SJSA1 (cell line): Measurements from ENCODE around the gene PDE6C. TPM values are rescaled to one million over a fixed set of nuclear protein-coding genes. Genes with fewer than 3 reads are reported as not detected.
A peak's percentile ranks its signal among the peaks of the same experiment; 100 is the strongest.

Source experiments
- DNase-seq, 2 experiments: peaks; one replicate each; pipeline ENCODE4 v3.0.0-alpha.2; 2015 to 2020; ENCODE audit warnings: low spot score in 2 of 2, low read depth in 1 of 2
- H3K27ac ChIP-seq: fragments of 250-450 bp; sonication (Bioruptor Pico); 2 replicates; pipeline ENCODE4 v1.5.1; 2020; ENCODE audit warnings: mild to moderate bottlenecking, moderate library complexity
- H3K27me3 ChIP-seq: fragments of 250-450 bp; sonication (Bioruptor Pico); replicated peaks from 2 replicates; pipeline ENCODE4 v1.5.1; 2020; ENCODE audit warnings: mild to moderate bottlenecking, moderate library complexity
- H3K36me3 ChIP-seq: fragments of 250-450 bp; sonication (Bioruptor Pico); 2 replicates; pipeline ENCODE4 v1.5.1; 2020; ENCODE audit warnings: mild to moderate bottlenecking
- H3K4me1 ChIP-seq: fragments of 250-450 bp; sonication (Bioruptor Pico); replicated peaks from 2 replicates; pipeline ENCODE4 v1.6.1; 2021; ENCODE audit warnings: mild to moderate bottlenecking
- H3K4me3 ChIP-seq: fragments of 250-450 bp; sonication (Bioruptor Pico); 2 replicates; pipeline ENCODE4 v1.5.1; 2020; ENCODE audit warnings: mild to moderate bottlenecking
- H3K9me3 ChIP-seq: fragments of 250-450 bp; sonication (Bioruptor Pico); replicated peaks from 2 replicates; pipeline ENCODE4 v1.5.1; 2020; ENCODE audit warnings: mild to moderate bottlenecking
- total RNA-seq: library from RNA; depleted of rRNA; stranded (reverse); fragments of >200 nt; shearing (Covaris generic); gene quantifications from 2 replicates; pipeline ENCODE4 v1.2.3, GENCODE V29; 2014

Gene PDE6C
- total RNA-seq, 1 experiment from 2014 or later: not detected

DNA sequence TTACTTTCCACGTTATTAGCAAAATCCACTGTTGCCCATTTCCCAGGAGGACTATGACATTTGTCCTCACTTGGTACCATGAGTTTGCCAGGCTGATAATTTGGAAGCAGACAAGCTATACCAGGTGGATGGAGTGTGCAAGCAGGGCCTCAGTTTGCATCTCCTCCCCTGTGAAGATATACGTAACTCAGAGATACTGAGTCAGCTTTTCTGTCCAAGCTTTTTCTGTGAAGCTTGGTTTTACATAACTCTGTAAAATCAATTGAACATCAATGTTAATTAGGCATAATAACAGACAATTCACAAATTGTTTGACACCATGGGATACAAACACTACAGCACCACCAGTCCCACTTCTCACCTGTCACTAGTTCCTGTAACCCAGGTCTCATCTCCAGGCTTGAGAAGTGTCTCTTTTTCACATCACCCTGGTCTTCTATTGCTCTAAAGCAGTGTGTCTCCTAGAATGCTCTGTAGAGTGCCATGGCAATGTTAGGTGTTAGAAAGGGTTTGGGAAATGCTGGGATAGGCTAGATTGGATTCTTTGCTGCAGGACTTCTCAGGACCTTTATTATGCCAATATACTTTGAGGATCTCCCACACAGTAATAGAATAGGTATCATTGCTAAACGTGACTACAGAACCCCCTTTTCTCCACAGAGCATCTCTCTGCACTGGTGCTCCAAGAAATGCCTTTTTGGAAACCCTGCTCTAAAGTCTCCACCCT lies 32.2 kb upstream of the PDE6C start:
- 0 out of 2 replicates have a peak, but pooled peaks cover 2% of the 10 kb centered on the region for H3K9me3 ChIP-seq

DNA sequence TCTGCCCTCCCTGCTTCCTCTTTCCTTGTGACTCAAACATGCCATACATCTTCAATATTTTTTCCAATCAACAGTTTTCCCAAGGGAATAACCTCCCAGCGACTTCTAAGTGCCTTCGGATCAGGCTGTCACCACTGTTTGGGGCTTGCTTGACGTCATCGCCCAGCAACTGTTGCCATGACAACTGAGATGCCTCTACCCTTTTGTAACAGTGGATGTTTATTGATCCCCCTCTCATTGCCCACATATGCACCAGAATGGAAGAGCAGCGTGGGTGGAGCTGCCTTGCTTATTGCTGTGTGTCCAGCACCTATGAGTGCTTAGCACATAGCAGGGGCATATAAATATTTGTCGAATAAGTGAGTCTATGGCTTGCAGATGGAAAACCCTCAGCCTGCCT lies 31.5 kb upstream of the PDE6C start:
- Histone ChIP-seq H3K27ac (no peak overlapping the region), H3K4me3 (no peak overlapping the region), H3K9me3 (0 out of 2 replicates have a peak, but pooled peaks cover 2% of the 10 kb centered on the region), H3K36me3 (no peaks in the 10 kb centered on the region), H3K27me3 (no peaks in the 10 kb centered on the region), H3K4me1 (peaks cover 10% of the 10 kb centered on the region)
- DNase-seq: peak in 1 of 2 experiments; percentile 18

More for the DNA sequence above, 32.2 kb upstream of the PDE6C start:
- peaks cover 10% of the 10 kb centered on the region for H3K4me1 ChIP-seq
- DNase-seq: no peak
- no peak overlapping the region for H3K27ac ChIP-seq
- H3K27me3 ChIP-seq: no peaks in the 10 kb centered on the region
- no peak overlapping the region for H3K4me3 ChIP-seq
- no peaks in the 10 kb centered on the region for H3K36me3 ChIP-seq

DNA sequence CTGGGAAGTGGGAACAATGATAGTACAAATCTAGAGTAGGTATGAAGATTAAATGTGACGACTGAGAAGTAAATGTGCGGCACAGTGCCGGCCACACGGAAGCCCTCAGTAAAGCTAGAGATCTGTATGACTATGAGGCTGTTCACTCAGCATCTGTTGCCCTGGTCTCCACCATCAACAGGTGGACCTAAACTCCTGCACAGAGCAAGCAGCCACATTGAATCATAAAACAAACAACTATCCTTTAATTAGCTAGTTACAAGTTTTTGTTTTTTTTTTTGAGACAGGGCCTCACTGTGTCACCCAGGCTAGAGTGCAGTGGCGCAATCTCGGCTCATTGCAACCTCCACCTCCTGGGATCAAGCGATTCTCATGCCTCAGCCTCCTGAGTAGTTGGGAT lies 27.9 kb upstream of the PDE6C start:
- Histone ChIP-seq H3K4me3 (no peak overlapping the region), H3K27me3 (no peaks in the 10 kb centered on the region), H3K36me3 (no peaks in the 10 kb centered on the region), H3K27ac (no peak overlapping the region), H3K4me1 (no peaks in the 10 kb centered on the region), H3K9me3 (0 out of 2 replicates have a peak, but pooled peaks cover 2% of the 10 kb centered on the region)
- DNase-seq: no peak

DNA sequence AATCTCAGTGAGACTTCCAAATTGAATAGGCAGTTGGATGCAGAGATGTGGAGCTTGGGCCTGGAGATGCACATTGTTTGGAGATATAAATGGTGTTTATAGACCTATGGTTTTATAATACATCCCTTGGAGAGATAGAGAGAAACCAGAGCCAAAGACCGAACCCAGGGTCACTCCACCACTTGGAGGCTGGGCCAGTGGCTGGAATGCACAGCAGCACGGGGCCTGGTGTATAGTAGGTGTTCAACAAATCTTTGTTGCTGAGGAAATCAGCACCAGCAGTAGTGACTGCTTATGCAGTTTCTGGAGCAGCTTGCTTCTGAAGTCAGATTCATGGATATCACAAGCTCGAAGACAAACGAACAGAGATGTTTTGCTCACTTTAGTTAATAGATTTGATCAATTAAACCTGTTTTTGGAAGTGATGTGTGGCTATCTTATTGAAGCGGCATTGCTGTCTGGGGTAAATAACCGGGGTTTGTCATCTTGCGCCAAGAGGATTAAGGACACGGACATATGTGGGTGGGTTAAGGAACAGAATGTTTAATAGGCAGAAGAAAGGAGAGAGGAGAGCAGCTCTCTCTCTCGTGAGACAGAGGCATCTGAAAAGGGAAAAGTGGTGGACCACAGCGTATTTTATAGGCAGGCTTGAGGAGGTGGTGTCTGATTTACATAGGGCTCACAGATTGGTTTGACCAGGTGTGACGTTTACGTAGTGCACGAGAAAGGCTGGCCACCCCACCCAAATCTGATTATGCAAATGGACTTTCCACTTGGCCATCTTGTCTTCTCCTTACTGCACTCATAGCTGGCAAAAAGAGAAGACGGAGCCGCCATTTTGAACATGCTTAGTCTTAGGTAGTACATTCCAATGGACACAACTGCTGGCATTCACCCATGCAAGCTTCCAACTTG lies 22.4 kb upstream of the PDE6C start:
- H3K27me3 ChIP-seq: no peaks in the 10 kb centered on the region
- H3K4me1 ChIP-seq: peaks cover 10% of the 10 kb centered on the region
- H3K9me3 ChIP-seq: no peaks in the 10 kb centered on the region
- no peak overlapping the region for H3K4me3 ChIP-seq
- no peaks in the 10 kb centered on the region for H3K36me3 ChIP-seq
- no peak overlapping the region for H3K27ac ChIP-seq
- DNase-seq: no peak

DNA sequence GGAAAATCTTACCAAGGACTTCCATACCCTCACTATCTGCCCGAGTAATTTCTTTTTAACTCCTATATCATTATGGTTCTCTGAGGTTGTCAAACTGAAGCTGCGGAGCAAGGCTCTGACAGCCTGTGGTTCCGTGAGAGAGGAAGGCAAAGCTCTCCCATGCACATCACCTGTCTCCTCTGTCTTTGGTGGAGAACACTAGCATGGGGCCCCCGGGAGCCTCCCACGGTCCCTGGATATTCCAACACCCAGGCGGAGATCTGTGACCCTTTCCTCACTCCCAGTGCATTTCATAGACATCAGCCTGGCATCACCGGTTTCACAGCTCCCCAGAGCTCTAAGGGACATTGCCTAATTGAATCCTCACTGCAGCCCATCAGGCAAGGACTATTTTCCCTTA lies 21.7 kb upstream of the PDE6C start:
- Histone ChIP-seq H3K27me3 (no peaks in the 10 kb centered on the region), H3K36me3 (0 out of 2 replicates have a peak, but pooled peaks cover 3% of the 10 kb centered on the region), H3K9me3 (no peaks in the 10 kb centered on the region), H3K27ac (no peak overlapping the region), H3K4me3 (no peak overlapping the region), H3K4me1 (peaks cover 18% of the 10 kb centered on the region)
- no peak for DNase-seq

DNA sequence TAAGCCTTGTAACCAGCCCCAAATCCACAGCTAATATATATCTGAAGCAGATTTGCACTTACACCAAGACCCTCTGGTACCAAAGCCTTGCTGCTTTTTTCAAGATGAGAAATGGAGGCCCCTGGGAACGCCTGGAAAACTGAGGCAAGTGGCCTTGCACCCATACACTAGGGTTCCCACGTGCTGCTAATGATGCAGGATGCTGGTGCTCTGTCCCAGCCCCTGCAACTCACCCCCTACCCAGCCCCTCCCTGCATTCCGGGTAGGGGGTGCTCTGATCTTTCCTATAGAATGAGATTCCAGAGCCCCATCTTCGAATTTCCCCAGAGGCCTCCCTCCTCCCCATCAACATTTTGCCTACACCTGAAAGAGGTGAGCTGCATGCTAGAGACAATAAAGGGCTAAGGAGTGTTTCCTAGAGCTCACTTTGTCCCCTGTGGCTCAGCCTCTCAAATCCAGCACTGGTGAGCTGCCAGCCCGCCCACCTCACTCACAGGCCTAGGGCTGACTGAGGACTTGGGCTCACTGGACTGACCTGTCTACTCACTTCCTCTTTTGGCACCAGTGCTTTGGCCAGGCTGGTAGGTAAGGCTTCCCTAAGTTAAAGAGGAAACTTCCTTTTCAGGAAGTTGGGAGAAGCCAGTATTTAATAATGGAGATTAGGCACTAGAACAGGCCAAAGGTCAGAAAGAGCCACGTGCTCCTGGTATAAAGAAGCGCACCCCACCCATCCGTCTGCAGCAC lies 21.1 kb upstream of the PDE6C start:
- Histone ChIP-seq H3K36me3 (0 out of 2 replicates have a peak, but pooled peaks cover 3% of the 10 kb centered on the region), H3K4me3 (no peak overlapping the region), H3K4me1 (peaks cover 24% of the 10 kb centered on the region), H3K9me3 (no peaks in the 10 kb centered on the region), H3K27me3 (no peaks in the 10 kb centered on the region), H3K27ac (no peak overlapping the region)
- no peak for DNase-seq

DNA sequence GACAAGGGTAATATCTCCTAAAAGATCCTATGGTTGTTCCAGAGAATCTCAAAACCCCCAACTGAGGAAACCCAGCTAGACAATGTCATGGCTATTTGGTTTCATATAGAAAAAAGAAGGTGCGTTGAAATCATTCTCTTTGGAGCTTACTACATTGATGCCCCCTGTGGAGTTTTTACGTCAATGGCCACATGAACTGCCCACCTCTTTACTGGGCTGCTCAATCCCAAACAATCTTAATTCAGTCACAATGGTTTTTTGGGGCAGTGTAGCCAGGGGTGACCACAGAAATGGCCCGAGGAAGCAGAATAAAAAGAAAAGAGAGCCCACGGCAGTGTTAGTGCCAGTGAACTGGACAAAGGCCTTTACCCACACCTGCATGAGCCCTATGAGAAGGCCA lies 19.1 kb upstream of the PDE6C start:
- H3K4me3 ChIP-seq: no peak overlapping the region
- no peak overlapping the region for H3K27ac ChIP-seq
- peaks cover 41% of the 10 kb centered on the region for H3K4me1 ChIP-seq
- H3K27me3 ChIP-seq: no peaks in the 10 kb centered on the region
- H3K36me3 ChIP-seq: peaks cover 3% of the 10 kb centered on the region; the same call in 1 of the 2 replicates
- no peaks in the 10 kb centered on the region for H3K9me3 ChIP-seq
- no peak for DNase-seq

DNA sequence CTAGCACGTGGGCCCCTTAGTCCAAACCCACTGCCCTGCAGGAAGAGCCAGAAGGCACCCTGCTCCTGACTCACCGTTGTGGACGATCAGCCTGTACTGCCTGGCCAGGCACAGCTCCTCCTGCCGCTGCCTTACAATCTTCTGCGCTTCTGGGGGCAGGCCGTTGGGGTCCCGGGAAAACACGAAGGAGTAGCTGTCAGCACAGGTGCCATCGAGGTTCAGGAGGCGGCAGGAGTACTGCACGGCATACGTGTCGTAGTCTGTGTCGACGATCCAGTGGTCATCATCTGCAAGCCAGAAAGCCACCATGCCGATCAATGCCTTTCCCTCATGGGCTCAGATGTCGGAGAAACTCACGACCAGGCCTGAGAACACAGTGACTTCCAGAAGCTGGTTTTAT lies 18.6 kb upstream of the PDE6C start:
- no peak overlapping the region for H3K4me3 ChIP-seq
- no peaks in the 10 kb centered on the region for H3K27me3 ChIP-seq
- H3K9me3 ChIP-seq: no peaks in the 10 kb centered on the region
- peaks cover 3% of the 10 kb centered on the region; the same call in 1 of the 2 replicates for H3K36me3 ChIP-seq
- no peak overlapping the region for H3K27ac ChIP-seq
- peaks cover 43% of the 10 kb centered on the region for H3K4me1 ChIP-seq
- no peak for DNase-seq

DNA sequence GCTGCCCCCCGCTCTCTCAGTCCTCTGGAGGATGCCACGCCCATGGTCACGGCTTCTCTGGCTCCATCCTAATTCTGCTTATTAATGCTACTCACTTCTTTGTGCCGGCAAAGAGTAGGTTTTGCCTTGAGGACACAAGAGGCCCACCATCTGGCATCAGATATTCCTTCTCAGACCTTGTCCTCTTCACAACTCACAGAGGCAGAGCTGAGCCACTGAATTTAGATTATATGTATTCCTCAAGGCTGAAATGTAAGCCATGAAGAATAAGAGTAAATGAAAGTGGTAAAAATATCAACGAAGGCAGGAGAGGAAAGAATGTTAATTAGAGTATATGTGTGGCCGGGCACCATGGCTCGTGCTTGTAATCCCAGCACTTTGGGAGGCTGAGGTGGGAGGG lies 17.8 kb upstream of the PDE6C start:
- no peak overlapping the region for H3K4me3 ChIP-seq
- no peaks in the 10 kb centered on the region for H3K27me3 ChIP-seq
- peaks cover 43% of the 10 kb centered on the region for H3K4me1 ChIP-seq
- peaks cover 3% of the 10 kb centered on the region; the same call in 1 of the 2 replicates for H3K36me3 ChIP-seq
- DNase-seq: no peak
- H3K9me3 ChIP-seq: no peaks in the 10 kb centered on the region
- H3K27ac ChIP-seq: no peak overlapping the region; the same call in 1 of the 2 replicates

DNA sequence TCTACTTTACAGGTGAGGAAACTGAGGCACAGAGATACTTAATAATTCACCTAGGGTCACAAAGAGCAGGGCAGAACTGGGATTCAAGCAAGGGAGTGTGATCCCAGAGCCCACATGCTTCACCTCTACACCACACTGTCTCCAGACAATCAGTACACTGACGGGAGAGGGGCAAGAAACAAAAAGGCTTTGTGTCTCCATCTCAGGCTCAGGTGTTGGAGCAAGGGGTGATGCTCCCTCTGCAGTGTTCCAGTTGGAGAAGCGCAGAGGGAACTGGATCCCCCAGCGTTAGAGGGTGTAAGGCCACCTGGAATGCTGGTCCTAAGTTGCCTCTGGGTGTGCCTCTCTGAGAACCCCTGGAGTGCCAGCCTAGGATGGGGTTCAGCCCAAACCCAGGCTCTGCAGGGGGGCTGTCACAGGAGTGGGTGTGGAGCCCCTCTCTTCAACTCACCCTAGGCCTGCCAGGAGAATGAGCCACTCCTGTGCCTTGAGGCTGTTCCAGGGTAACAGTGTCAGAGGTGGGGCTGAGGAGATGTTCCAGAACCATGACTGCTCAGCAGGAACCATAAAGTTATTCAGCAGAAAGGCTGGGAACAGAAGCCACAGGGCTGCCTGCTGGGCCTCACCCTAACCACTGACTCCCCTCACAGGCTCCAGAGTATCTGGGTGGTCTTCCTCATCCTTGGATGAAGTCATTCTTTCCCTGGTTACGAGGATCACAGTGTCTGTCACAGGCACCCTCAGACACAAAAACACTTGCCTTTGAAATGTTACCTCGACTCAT lies 16.8 kb upstream of the PDE6C start:
- Histone ChIP-seq H3K4me3 (no peak overlapping the region), H3K9me3 (no peaks in the 10 kb centered on the region), H3K36me3 (peaks cover 3% of the 10 kb centered on the region; the same call in 1 of the 2 replicates), H3K4me1 (peaks cover 43% of the 10 kb centered on the region), H3K27ac (peak overlapping the region; percentile 89), H3K27me3 (no peaks in the 10 kb centered on the region)
- peak; percentile 89 to 90 for DNase-seq

DNA sequence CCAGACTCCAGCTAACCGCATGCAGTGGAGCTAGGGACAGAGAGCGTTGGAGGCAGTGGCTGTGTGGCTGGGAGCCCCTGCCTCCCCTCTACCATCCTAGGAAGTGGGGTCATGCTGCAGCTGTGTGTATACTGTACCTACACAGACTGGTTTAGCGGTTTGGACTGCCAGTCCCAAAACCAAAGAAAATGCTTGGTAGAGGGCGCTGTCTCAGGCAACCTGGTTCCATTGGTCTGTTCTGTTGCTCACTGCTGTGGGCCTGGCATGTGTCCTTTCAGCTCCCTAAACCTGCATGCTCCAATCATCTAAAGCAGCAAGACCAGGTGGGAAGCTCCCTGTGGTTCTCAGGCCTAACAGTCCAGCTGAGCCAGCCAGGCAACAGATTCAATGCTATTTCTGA lies 15.8 kb upstream of the PDE6C start:
- Histone ChIP-seq H3K27ac (peak overlapping the region; percentile 89), H3K9me3 (no peaks in the 10 kb centered on the region), H3K27me3 (no peaks in the 10 kb centered on the region), H3K4me1 (peaks cover 48% of the 10 kb centered on the region), H3K36me3 (peaks cover 3% of the 10 kb centered on the region; the same call in 1 of the 2 replicates), H3K4me3 (no peak overlapping the region)
- peak in 1 of 2 experiments; percentile 15 for DNase-seq

DNA sequence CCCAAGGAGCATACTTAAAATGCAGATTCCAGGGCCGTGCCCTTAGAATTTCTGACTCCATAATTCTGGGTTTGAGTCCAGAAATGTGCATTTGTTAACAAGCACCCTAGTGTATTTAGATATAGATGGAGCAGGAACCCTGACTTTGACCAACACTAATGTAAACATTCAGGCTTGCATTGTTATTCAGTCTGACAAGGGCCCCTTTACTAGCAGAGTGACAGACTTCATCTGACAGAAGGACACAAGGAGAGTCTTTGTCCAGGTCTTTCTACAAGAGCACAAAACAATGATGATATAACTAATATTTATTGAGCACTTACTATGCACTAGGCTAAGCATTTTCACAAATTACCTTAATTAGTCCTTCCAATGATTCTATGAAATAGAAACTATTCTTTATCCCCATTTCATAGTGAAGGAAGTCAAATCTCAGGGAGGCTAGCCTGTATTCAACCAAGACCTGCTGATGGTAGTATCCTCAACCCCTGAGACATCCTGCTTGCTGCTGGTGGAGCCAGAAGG lies 15.2 kb upstream of the PDE6C start:
- Histone ChIP-seq H3K4me1 (peaks cover 50% of the 10 kb centered on the region), H3K9me3 (no peaks in the 10 kb centered on the region), H3K27ac (no peak overlapping the region), H3K27me3 (no peaks in the 10 kb centered on the region), H3K4me3 (no peak overlapping the region), H3K36me3 (peaks cover 3% of the 10 kb centered on the region; the same call in 1 of the 2 replicates)
- DNase-seq: no peak
